Panc1 (cell line): ENCODE measurements around the gene FOXP2. TPM values are rescaled to one million over a fixed set of nuclear protein-coding genes. Genes with fewer than 3 reads are reported as not detected.

ENCODE experiments used
- ATAC-seq: fragments of 200-7000 bp; cut with Tn5 transposase; 2 replicates; pipeline ENCODE4 v1.9.1; 2020; ENCODE audit warnings: mild to moderate bottlenecking, moderate library complexity
- BruUV-seq: library from RNA; stranded (reverse); fragments of 400-500 nt; replicated peaks from 2 replicates; lab custom pipeline; 2021; lab: Mats Ljungman, UMichigan
- CTCF ChIA-PET: fragments of 300-600 bp; sonication (Branson Sonifier 250); formaldehyde crosslinking; loops from one replicate; lab custom pipeline; 2022; ENCODE audit warnings: antibody characterized with exemption; lab: Charles Lee
- POLR2A ChIA-PET: fragments of 300-600 bp; sonication (Branson Sonifier 250); formaldehyde crosslinking; loops from one replicate; lab custom pipeline; 2022; ENCODE audit warnings: antibody characterized with exemption; lab: Charles Lee
- DNase-seq: peaks from one replicate; pipeline ENCODE4 v3.0.0-alpha.2; 2010; ENCODE audit warnings: low read depth, low spot score
- H3K27ac ChIP-seq: 2 replicates; pipeline ENCODE4 v1.5.1; 2011; ENCODE audit warnings: mild to moderate bottlenecking, low read length, inconsistent platforms
- H3K27me3 ChIP-seq: fragments of 200-500 bp; sonication (Bioruptor generic); 2 replicates; pipeline ENCODE4 v1.6.0; 2014; ENCODE audit warnings: low read length, inconsistent platforms; ENCODE audit not compliant: control insufficient read depth, insufficient read depth
- H3K36me3 ChIP-seq: fragments of 200-500 bp; sonication (Bioruptor generic); 2 replicates; pipeline ENCODE4 v1.5.1; 2014; ENCODE audit warnings: inconsistent platforms, mild to moderate bottlenecking, low read length, moderate library complexity; ENCODE audit not compliant: control insufficient read depth, insufficient read depth
- H3K4me1 ChIP-seq: 2 replicates; pipeline ENCODE4 v1.5.1; 2011; ENCODE audit warnings: inconsistent platforms, mild to moderate bottlenecking, low read length, moderate library complexity; ENCODE audit not compliant: control insufficient read depth, insufficient read depth
- H3K4me3 ChIP-seq, 2 experiments: 2 replicates each; pipeline ENCODE4 v1.5.1; 2011 to 2012; ENCODE audit warnings: low read depth in 2 of 2, low read length in 2 of 2, mild to moderate bottlenecking in 2 of 2, inconsistent platforms in 1 of 2, moderate library complexity in 1 of 2
- H3K9me3 ChIP-seq: fragments of 200-500 bp; sonication (Bioruptor generic); 2 replicates; pipeline ENCODE4 v1.5.1; 2014; ENCODE audit warnings: low read depth, mild to moderate bottlenecking, inconsistent platforms, low read length, moderate library complexity; ENCODE audit not compliant: control insufficient read depth, insufficient read depth
- CTCF ChIP-seq: fragments of 450-650 bp; IDR thresholded peaks from 2 replicates; pipeline ENCODE4 v1.5.1; 2017; ENCODE audit warnings: mild to moderate bottlenecking
- POLR2AphosphoS5 ChIP-seq: IDR thresholded peaks from 2 replicates; pipeline ENCODE4 v1.6.1; 2012; ENCODE audit warnings: mild to moderate bottlenecking, low read depth, low read length, moderate library complexity
- REST ChIP-seq, 2 experiments: IDR thresholded peaks; 2 replicates each; pipeline ENCODE4 v1.6.1; 2011 to 2012; ENCODE audit warnings: low read depth in 2 of 2, control low read depth in 1 of 2, low read length in 1 of 2, mild to moderate bottlenecking in 1 of 2, moderate library complexity in 1 of 2; ENCODE audit not compliant: insufficient read depth in 1 of 2
- SIN3A ChIP-seq: IDR thresholded peaks from 2 replicates; pipeline ENCODE4 v1.6.1; 2012; ENCODE audit warnings: low read depth, mild to moderate bottlenecking, low read length, moderate library complexity, borderline replicate concordance; ENCODE audit not compliant: insufficient read depth
- TCF7L2 ChIP-seq: IDR thresholded peaks from 2 replicates; pipeline ENCODE4 v1.6.1; 2011; ENCODE audit warnings: mild to moderate bottlenecking, low read depth, low read length, inconsistent platforms
- in situ Hi-C: cut with HindIII; loops from 2 replicates; pipeline ENCODE4 v1.10.0; 2016; ENCODE audit warnings: low sequenced_read_pairs, low pct_unique_long_range_greater_than_20kb
- intact Hi-C: fragments of 100-400 bp; cut with micrococcal nuclease; formaldehyde crosslinking; loops from one replicate; pipeline ENCODE4 v1.10.0; 2022; ENCODE audit not compliant: unreplicated experiment
- total RNA-seq: library from RNA; stranded (reverse); gene quantifications from one replicate; pipeline ENCODE4 v1.2.1, GENCODE V29; 2021; ENCODE audit not compliant: unreplicated experiment

FOXP2 gene
- total RNA-seq, 1 experiment from 2014 or later: 0.54 TPM

- no TSS peak for BruUV-seq
- Histone ChIP-seq H3K36me3 (no peaks in the 10 kb centered on the region), H3K4me3 (no peak overlapping the region), H3K9me3 (no peaks in the 10 kb centered on the region), H3K27me3 (no peaks in the 10 kb centered on the region), H3K27ac (no peak overlapping the region), H3K4me1 (peaks cover 5% of the 10 kb centered on the region; the same call in 1 of the 2 replicates)
- TF ChIP-seq TCF7L2 (no peak), REST (IDR thresholded peaks at IDR 0.05; ENCODE audit: insufficient read depth in 1 of 2, low read depth in 2 of 2, low read length in 1 of 2) (no peak)
- in situ Hi-C loops: no loop called here
- no peak for ATAC-seq
- intact Hi-C loops: no loop called here
- DNase-seq: no peak
- ChIA-PET CTCF (no interaction called here), POLR2A (no interaction called here)
These were observed 212.6 kb downstream of the FOXP2 start for GRCh38 chr7:114627231-114627630.

GRCh38 chr7:114628362-114628761, 213.7 kb downstream of the FOXP2 start:
- intact Hi-C loops (no loop called here), in situ Hi-C loops (no loop called here)
- no peak overlapping the region for H3K4me3 ChIP-seq
- H3K27ac ChIP-seq: no peak overlapping the region
- CTCF ChIA-PET: no interaction called here
- no peaks in the 10 kb centered on the region for H3K27me3 ChIP-seq
- TF ChIP-seq SIN3A (no peak), CTCF (no peak), POLR2AphosphoS5 (no peak), TCF7L2 (no peak), REST (IDR thresholded peaks at IDR 0.05; ENCODE audit: insufficient read depth in 1 of 2, low read depth in 2 of 2, low read length in 1 of 2) (no peak)
- ATAC-seq (no peak), DNase-seq (no peak)
- no peaks in the 10 kb centered on the region for H3K9me3 ChIP-seq
- H3K4me1 ChIP-seq: peaks cover 5% of the 10 kb centered on the region; the same call in 1 of the 2 replicates
- H3K36me3 ChIP-seq: no peaks in the 10 kb centered on the region
- POLR2A ChIA-PET: no interaction called here
- BruUV-seq: no TSS peak
